HG03432 (cell line): ENCODE measurements around the gene CACNA1C.

Source experiments
- ATAC-seq: cut with Tn5 transposase; IDR thresholded peaks from one replicate; pipeline ENCODE4 v1.9.1; 2021; ENCODE audit warnings: mild to moderate bottlenecking, moderate library complexity; ENCODE audit not compliant: unreplicated experiment

Gene CACNA1C

GRCh38 chr12:2270846-2271245 is 218.1 kb downstream of the CACNA1C start:
- ATAC-seq = no peak

- no peak for ATAC-seq
These were observed 219.2 kb downstream of the CACNA1C start for GRCh38 chr12:2271961-2272360.

DNA sequence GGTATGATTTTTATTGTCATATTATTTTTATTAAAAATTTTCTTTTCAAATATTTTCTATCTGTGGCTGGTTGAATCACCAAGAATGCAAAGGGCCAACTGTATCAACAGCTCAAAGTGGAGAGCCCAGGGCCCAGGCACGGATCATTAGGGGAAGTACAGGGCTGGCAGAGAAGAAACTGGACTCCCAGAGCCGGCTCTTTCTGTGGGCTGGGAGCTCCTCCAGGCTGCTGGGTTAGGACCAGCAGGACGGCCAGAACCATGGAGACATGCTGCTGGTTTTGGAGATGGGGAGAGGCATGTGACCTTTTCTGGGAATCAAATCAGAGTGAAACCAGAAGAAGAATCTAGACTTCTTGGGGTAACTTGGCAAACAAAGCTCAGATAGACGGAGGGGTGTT is 220.5 kb downstream of the CACNA1C start:
- no peak for ATAC-seq

DNA sequence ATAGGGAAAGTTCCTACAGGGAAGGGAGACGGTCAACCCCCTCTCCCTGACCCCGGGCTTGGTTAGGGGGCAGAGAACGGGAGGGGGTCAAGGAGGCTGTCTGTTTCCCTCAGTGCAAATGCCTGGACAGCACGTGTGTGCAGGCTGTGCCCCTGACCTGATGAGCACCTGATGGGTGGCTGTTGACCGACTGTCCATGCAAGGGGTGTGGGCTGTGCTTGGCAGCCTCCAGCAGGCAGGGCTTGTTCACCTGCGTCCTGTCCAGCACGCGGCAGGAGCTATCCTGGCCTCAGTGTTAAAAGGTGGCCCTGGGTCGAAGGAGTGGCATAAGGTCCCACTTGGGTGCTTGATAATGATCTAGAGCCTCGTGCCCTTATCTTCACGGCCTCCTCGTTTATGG is 221.0 kb downstream of the CACNA1C start:
- ATAC-seq = no peak

DNA sequence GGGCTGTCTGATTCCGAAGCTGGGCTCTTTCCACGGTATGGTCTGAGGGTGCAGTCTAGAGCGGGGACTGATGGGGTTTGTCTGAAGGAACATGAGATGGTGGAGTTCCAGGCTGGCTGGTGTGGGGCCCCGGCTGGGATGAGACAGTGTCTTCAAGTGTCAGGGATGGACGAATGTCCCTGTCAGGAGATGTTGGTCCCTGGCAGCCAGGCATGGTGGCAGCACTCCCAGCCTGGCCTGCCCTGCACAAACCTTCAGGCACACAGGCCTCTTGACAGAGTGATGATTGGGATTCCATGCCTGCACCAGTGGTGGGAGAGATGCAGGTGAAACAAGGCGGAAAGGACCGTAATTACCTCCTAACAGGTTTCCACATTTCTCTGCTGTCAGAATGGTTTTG is 221.9 kb downstream of the CACNA1C start:
- no peak for ATAC-seq

DNA sequence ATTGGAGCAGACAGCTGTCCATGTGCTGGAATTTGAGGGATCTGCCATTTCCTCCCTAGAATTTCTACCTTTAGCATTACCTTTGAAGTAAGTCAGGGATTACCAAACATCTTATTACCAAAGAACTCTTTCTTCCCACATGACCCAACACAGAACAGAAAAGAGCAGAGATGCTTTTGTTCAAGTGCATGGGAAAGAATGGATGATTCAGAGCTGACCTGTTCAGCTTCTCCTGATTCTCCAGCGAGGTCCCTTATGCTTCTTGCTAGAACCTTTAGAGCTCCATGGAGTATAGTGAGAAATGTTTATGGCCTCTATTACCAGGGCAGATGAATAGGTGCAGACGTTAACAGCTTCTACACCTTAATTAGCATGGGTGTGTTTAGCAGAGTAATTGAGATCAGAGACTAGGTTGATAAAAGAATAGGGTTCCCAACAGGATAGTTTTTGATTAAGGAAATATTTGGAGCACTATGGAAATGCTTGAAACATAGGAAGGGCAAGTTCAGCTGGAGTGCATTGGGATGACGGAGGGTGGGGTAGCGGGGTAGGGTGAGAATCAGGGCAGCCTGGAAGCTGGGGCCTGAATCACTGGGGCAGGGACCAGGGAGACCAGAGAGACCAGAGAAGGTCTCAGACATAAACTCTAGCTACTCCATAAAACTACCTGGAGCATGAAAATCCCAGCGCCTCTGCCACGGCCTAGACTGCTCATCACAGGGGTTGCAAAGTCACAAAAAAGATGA is 223.7 kb downstream of the CACNA1C start:
- ATAC-seq = no peak

DNA sequence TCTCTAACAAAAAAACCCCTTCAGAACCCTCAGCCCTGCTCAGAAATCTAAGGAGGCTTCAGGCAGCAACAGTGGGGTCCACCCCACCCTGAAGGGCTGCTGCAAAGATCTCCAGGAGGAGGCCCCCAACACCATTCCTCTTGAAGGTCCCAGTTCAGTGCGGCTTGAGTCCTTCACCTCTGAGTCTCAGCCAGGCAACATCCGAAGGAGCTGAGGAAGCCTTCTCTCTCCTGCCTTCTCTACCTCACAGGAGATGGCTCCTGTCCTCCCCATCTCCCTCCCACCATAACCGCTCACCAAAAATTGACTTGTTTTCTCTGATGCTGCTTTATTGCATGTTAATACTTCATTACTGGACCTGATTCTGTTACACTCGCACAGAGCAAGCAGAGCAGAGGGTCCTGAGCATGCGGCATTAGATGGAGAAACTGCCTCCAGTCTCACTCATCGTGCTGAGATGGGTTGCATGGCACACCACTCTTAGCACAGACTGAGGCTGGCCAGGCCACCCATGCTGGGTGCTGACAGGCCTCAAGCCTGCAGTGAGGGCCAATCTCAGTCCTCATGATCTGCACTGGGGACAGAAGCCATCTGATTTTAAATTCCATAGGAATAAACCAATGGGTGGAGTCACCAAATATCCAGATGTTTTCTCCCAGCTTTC is 224.8 kb downstream of the CACNA1C start:
- no peak for ATAC-seq

GRCh38 chr12:2281446-2281845 is 228.7 kb downstream of the CACNA1C start:
- no peak for ATAC-seq

- no peak for ATAC-seq
These were observed 229.5 kb downstream of the CACNA1C start for GRCh38 chr12:2282318-2282717.

DNA sequence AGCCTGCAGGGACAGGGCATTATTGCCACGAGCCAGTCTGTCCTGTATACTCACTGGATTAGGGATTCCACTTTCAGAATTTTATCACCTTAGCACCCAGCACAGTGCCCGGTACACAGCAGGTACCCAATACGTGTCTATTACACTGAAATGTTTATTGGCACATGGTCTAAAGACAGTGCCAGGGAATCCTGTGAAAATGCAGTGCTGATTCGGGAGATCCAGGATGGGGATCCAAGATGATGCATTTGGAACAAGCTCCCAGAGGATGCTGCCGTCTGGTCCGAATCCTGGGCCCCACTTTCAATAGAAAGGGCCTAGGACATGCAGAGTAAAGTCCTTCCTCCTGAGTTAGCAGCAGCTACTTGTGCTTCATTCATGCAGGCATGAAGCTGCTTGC is 230.7 kb downstream of the CACNA1C start:
- ATAC-seq = no peak

GRCh38 chr12:2283916-2284315 is 231.1 kb downstream of the CACNA1C start:
- no peak for ATAC-seq

DNA sequence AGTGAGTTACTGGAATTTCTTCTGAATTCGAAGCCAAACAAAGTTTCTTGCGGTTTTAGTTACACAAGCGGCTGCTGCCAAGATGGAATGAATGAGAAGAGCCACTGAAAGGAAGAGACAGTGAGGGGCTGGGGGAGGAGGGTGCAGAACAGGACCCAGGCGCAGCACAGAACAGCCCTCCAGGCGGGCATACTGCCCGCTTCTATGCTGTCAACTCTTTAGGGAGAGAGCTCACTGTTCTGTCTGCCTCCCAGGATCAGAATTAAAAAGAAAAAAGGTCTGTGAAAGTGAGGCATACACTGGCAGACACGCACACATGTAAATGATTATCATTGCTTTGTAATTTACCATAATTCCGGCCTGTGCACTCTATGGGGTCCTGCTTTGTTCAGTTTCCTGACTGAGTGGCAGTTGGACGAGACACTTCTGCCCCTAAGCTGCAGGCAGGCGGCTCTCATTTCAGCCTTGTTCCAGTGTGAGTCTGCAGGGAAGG is 231.6 kb downstream of the CACNA1C start:
- no peak for ATAC-seq

GRCh38 chr12:2284857-2285256 is 232.1 kb downstream of the CACNA1C start:
- ATAC-seq = no peak

DNA sequence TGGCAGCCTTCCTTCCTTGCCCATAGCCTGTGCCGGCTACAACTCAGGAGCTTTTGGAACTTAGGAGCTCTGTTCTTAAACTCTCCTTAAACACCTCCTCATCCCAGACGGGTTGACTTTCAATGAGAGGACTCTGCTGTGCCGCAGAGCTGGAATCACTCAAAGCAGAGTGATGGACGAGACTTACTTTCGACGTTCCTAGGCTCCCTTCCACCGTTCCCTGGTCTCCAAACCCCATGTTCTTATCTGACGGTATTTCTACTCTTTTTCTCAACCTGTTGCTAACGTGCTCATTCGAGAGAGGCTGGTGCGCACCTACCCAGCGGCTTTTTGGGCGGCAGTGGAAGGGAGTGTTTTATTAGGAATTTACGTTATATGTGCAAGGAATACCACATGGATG is 232.7 kb downstream of the CACNA1C start:
- no peak for ATAC-seq

DNA sequence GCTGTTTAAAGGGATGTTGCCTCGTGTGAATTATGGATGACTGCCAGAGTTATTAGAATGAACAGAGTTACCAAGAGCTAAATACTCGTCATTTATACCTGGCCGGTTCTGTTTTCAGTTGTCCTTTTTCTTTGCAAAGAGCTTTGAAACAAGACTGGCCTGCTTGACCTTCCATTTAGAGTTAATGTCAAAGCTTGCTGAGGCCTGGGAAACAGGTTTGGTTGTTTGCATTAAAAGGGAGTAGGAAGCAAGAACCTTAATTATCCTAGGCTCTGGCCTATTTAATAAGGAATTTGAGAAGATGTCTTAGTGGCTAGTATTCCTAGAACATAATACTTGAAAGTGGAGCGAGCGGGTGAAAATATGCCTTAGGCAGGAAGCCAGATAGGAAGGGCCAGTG is 233.3 kb downstream of the CACNA1C start:
- ATAC-seq = no peak

DNA sequence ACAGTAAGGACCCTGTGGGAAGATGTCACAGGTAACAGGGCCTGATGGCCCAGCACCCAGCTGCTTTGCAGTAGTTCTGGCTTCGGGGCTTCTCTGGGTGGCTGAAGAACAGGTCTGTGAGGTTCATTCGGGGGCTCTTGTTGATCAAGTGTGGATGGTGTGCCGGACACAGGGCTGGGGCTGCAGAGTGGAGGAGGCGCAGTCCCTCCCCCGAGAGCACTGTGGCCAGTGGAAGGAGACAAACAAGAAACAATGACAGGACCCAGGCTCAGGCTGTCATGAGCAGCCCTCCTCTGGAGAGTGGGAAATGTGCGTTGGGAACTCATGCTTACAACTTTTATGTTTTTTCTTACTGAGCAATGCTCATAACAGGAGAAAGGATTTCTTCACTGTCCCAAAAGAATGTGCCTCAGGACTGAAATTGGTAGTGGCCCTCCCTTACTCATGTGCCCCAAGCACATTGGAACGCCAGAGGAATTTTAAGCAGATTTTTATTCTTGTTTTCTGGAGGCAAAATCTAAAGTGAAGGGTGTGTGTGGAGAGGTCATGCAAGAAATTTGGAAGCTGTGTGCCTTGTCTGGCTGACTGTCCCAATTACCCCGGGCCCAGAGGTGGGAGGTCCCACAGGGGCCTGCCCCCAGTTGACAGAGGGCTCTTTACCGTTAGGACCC is 233.8 kb downstream of the CACNA1C start:
- ATAC-seq = no peak

- ATAC-seq = no peak
These were observed 234.4 kb downstream of the CACNA1C start for GRCh38 chr12:2287151-2287550.

DNA sequence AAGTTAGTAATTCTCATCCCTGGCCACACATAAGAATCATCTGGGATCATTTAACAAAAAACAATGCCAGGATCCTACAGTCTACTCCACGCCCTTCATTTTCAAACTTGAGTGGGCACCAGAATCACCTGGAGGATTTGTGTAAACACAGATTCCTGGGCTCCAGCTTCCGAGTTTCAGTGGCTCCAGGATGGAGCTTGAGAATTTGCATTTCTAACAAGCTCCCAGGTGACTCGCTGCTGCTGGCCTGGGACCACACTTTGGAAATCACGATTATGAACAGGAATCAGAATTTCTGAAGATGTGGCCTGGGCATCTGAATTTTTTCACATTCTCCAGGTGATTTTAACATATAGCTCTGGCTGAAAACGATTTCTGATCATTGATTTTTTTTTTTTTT is 234.8 kb downstream of the CACNA1C start:
- ATAC-seq = no peak

DNA sequence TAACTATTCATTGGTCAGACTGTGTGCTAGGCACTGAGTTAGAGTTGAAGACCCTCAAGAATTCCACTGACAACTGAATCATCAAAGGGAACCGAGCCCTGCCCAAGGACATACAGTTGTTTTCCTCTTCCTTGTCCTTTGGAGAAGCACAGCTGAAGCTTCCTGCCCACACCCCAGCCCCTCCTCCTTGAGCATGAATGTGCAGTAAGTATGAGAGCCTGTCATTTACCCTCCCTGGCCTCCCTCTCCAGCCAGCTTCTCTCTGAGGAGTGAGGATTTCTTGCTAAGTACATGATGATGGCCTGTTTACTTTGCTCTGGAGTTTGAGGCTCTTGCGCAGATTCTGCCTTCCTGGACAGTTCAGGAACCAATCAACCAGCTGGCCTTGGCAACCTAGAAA is 235.2 kb downstream of the CACNA1C start:
- ATAC-seq = no peak

DNA sequence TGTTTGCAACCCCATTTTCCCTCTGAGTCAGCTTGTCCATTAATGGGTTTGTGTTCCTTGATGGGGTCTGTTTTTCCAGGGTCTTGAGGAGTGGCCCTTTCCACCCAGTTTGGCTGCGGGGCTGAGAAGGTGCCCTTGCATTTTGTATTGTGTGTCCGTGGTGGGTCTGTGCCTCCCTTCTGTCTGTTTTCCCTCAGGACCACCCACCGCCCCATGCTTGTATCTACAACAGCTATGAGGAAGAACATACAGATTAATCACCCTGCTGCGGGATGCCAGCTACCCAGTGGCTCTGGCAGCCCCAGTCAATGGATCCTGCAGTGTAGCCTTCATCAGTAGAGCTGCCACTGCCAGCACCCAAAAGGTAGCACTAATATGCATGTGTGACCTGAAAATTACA is 235.7 kb downstream of the CACNA1C start:
- ATAC-seq = no peak

- no peak for ATAC-seq
These were observed 236.1 kb downstream of the CACNA1C start for GRCh38 chr12:2288875-2289274.

DNA sequence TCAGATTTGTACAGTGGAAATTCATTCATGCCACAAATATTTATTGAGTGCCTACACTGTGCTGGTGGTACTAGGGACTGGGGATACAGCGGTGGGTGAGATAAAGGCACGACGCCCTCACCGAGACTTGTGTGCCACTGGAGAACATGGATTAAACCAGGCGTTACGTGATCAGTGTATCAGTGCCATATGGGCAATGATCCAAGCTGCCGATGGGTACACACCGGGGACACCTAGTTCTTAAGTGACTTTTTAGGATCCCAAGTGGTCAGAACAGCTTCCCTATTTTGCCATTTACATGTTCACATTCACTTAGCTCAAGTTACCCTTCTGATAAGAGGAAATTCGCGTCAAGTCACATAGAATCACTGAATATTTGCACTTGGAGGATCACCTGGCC is 236.7 kb downstream of the CACNA1C start:
- ATAC-seq = no peak
